T follicular helper cell (primary cell): Measurements from ENCODE around the gene NR3C2.
"Not testable (repeated sequence)": the region's sequence is repeated elsewhere in the genome, so short reads cannot be mapped to it uniquely, and the experiment has no call there.

Experiments used
- DNase-seq: peaks from one replicate; pipeline ENCODE4 v3.0.0-alpha.2; 2020; ENCODE audit warnings: low read depth

Gene NR3C2

DNA sequence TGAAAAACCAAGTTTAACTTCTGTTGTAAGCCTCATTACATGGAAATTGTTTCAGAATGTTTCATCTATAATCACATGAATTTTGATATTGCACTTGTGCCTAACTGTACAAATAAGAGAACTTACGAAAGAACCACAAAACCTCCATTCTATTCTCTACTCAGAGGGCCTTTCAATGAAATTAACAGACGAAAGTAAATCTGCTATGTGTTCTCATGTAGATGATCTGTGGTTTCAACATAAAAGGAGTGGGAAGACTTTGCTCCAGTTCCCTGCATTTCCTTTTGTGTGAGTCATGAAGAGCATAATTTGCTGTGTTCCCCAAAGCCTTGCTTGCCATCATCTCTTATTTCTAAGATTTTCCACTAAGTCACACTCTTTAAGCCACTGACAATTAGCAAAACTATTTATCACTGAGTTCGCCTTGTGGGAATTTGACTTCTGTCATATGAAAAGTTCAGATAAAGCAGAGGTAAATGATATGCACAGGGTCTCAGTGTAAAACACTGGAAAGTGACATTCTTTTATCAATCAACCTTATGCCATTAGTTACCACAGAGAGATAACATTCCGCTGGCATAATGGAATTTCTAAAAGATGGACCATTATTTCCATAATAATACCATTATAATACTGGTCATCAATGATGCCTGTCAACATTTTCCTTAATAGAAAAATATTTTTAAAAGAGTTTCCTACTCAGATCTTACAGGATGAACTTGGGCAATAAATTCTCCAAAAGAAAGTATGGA, 329.8 kb downstream of the NR3C2 start:
- DNase-seq = no peak

- no peak for DNase-seq
These were observed 332.0 kb downstream of the NR3C2 start for GRCh38 chr4:148110169-148110568.

DNA sequence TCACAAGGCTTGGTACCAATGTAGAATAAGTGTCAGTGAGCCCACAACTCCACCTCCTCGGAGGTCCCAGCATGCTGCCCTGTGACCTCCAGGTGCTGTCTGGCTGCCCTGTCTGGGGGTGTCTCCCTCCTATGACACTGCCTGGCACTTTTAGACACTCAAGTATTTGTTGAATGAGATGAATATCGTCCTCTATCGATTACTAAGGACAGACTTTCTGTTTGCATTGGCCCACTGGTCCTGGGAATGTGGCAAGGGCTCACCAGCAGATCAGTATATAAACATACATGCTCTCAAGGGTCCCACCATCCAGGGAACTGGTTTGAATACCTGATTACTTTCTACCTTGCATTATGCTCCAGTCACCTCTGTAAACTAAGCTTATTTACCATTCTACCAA, 333.0 kb downstream of the NR3C2 start:
- DNase-seq = no peak

DNA sequence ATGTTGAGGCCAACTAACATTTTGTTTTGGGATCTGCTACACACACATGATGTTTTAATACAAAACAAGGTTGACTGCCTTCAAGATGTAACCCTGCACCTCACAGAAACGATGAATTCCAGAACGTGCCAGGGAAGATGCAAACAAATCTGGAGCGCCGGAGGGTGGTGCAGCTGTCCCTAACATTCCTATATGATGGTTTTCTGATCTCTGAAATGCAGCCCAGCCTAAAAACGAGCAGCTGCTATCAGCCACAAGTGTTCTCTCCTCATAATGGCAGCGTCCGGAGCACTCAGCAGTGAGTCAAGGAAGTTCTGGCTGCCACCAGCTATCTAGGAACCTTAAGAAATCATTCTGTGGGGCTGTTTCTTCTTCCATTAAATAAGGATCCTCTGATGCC, 333.4 kb downstream of the NR3C2 start:
- no peak for DNase-seq

DNA sequence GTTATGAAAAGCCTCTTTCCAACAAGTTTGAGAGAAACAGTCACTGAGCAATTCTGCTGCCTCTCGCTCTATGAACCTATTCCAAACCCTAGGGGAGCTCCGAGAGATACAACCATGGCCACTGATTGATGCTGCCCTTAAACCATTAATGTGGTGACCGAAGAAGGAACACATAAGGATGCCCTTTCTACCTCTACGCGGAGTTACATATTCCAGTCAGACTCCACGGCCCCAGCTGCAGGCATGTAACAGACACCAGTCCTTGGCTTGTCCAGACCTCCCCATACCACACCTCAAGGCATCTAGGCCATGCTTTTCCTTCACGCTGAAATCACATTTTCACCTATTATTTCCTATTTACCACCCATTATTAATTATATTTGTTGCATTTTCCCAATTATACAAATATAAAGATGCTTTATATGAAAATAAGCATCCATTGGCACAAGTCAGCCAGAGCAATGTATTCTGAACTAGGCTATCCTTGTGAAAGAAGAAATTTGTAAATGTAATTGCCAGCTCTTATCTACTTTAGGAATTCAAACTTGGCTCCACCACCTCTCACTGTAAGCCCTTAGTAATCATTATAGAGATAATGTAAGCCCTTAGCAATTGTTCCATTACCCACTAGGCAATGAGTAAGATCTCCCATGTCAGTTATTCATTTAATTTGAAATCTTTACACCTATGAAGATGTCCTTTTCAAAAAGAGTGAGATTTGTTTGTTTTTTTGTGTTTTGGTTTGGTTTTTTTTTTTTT, 338.4 kb downstream of the NR3C2 start:
- no peak for DNase-seq

DNA sequence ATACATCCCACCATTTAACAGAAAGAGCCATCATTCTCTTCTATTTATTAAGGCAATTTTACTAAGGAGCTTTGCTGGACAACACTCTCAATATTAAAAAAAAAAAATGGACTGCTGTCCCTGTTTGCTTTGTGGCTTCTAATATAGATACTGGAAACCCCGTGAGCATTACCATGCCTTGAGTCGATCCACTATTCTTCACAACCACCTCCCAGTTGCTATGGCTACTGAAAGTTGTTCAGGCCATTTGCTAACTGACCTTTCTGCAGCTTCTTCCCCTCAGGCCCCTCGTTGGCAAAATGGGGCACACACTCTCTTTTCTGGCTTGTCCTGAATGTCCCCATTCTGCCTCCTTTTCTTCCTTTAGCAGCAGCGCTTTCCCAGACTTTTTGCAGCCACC, 340.4 kb downstream of the NR3C2 start:
- no peak for DNase-seq

DNA sequence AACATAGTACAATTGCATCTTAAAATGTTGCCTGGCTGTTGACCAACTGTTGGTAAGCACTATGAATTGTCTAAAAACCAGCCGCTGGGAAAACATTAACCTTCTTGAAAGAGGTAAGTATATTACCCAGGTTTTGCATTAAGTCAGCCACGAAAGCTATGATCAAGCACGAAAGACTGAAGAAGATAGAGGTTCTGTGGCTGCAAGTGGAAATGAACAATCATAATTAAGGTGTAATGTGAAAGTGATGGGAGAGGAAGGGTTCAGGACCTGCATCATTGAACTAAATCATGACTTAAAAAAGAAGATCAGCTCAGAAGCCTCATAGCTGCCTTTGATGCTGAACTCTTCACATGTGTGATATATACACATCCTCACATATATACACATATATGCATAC, 341.0 kb downstream of the NR3C2 start:
- no peak for DNase-seq

GRCh38 chr4:148097801-148098200, 344.4 kb downstream of the NR3C2 start:
- no peak for DNase-seq

DNA sequence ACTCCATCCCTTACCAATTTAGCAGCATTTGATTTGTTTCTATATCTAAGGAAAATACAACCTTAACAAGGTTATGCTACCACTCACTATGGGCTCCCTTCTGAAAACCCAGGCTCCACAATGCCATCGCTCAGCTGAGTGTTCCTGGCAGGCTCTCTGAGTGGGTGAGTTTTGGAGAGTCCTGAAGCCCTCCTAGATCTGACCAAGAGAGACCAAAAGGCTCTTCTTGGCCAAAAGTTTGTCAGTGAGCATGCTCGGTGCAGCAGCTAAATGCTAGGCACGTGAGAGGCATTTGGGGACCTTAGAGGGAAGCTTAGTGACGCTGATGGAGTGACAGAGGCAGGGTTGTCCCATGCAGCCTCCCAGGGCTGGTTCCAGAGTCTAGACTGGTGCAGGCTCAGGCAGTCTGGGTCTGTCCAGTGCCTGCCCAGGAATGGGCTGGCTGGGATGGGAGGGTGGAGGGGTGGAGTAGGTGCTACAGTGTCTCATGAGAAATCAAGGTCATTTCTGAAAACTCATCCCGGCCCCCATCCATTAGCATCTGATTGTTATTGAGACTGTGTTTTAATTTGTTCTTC, 346.8 kb downstream of the NR3C2 start:
- DNase-seq = no peak

DNA sequence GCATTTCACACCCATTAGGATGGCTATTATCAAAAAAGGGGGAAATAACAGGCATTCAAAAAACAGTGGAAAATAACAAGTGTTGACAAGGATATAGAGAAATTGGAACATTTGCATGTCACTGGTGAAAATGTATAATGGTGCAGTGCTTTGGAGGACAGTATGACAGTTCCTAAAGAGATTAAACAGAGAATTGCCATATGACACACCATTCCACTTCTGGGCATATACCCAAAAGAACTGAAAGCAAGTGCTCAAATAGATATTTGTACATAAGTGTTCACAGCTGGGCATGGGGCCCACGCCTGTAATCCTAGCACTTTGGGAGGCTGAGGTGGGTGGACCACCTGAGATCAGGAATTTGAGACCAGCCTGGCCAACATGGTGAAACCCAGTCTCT, 348.1 kb downstream of the NR3C2 start:
- no peak for DNase-seq

DNA sequence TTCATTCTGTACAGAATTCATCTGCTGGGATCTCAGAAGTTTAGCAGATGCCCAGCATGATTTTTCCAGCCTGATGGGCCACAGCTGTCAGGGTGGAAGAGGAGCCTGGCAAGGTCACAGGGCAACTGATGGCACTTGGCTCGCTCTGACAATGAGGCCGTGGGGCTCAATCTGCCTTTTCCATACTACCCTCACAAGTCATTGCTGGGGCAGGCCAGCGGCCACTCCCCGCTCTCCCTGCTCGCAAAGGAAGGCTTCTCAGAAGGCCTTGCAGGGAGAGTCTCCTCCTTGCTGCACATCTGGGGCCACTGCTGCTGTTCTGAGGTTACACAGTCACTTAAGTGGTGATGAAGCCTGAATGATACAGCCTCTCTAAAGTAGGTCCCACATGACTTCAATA, 349.1 kb downstream of the NR3C2 start:
- no peak for DNase-seq

- no peak for DNase-seq
These were observed 349.7 kb downstream of the NR3C2 start for GRCh38 chr4:148092316-148093014.

DNA sequence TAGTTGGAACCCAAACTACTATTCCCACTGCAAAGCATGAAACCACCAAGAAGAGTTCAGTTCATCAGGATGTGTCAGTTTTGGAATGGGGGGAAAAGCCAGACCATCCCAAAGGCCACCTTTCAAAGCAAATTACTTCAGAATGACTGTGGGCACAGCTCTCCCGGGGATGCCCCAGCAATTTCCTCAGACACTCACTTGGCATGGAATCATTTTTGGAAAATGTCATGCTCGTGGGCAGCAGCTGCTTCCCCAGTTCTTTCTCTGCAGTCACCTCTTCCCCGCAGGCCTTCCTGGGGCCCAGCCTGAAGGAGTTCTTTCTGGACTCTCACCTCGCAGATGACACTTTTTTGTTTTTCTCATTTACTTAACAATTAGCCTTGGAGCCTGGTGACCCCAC, 350.3 kb downstream of the NR3C2 start:
- DNase-seq = no peak

- DNase-seq = no peak
These were observed 351.4 kb downstream of the NR3C2 start for GRCh38 chr4:148090503-148091476.

DNA sequence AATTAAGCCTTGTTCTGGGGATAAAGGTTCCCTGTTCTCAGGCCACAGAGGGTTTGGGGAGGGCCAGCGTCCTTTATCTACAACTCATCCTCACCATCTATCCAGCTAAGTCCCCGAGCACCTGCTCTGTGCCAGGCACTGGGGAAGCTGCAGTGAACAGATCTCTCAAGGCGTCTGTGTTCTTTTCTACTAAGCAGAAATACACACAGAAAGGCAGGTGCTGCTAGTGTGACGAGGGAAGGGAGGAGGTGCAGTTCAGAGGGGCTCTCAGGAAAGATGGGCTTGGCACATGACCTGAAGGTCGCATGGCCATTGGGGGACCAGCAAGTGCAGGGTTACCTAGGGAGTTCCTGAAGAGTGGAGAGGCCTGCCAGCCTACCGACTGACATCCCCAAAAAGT, 352.2 kb downstream of the NR3C2 start:
- DNase-seq = no peak

DNA sequence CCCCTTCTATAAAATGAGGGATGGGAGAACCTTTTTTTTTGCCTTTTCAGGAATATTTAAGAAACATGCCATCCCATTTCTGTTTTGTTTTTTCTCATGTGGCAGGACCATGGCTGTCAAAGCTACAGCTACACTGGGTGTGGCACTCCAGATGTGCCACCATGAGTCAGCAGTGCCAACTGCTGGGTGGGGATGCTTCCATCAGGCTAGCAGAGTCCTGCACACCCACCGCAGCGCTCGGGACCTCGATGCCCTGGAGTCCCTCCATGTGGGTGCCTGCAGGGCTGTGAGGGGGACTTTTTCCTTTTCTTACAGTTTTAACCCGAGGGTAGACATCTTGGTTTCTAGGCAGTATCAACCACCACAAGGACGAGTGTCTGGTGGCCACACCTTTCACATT, 352.6 kb downstream of the NR3C2 start:
- DNase-seq = no peak

DNA sequence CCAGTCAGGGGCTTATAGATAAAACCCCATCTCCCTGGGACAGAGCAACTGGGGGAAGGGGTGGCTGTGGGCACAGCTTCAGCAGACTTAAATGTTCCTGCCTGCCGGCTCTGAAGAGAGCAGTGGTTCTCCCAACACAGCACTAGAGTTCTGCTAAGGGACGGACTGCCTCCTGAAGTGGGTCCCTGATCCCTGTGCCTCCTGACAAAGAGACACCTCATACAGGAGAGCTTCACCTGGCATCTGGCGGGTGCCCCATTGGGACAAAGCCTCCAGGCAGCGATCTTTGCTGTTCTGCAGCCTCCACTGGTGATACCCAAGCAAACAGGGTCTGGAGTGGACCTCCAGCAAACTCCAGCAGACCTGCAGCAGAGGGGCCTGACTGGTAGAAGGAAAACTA, 359.1 kb downstream of the NR3C2 start:
- DNase-seq = not testable (repeated sequence)

GRCh38 chr4:148081745-148082144, 360.5 kb downstream of the NR3C2 start:
- no peak for DNase-seq

- DNase-seq = no peak
These were observed 360.9 kb downstream of the NR3C2 start for GRCh38 chr4:148081267-148081666.

- no peak for DNase-seq
These were observed 362.3 kb downstream of the NR3C2 start for GRCh38 chr4:148079961-148080360.

DNA sequence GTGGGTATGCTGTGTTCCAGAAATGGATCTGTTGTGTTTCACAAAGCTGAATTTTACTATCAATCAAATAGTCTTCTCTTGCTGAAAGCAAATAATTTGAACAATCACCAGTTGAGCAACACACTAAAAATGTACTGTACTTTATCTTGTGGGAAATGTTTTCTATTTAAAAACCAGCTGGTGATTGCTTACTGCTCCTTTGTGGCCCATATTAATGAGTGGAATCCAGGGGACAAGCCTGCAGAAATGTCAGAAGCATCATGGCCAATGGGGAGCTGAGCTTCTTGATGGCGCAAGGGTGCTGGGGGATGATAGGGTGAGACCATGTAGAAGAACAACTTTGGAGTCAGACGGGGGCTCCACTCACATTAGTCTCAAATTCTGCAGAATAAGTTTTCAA, 364.2 kb downstream of the NR3C2 start:
- no peak for DNase-seq
